GM04503 (cell line): ENCODE results near the gene CGB1.
"Not testable (repeated sequence)": the region's sequence is repeated elsewhere in the genome, so short reads cannot be mapped to it uniquely, and the experiment has no call there.

Experiments
- DNase-seq: peaks from one replicate; pipeline ENCODE4 v3.0.0-alpha.2; 2012; ENCODE audit warnings: low read depth

The CGB1 gene

DNA sequence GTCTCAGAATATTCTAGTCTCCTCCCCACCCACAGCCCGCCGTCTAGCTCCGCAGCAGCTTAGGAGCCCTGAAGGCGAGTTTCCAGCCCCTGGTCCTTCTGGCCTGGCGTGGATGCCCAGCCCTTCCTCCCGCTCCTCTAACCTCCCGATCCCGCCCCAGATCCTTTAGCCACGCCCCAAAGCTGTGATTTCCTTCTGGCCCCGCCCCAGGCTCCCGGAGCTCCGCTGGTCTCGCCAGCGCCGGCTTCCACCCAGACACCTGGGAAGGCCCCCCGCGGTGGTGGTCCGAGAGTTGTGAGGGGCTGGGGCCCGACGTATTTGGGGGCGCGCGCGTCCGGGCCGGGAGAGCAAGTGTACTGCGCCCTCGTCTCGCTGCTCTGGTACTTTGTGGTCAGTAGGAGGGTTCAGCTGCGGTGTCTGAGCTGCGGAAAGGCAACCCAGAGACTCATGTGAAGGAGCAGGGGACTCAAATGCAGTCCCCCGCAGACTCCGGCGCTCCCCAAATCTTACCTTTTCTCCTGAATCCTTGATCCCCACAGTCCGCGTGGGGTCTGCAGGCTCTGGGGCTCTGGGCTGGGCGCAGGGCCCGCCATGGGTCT is 21.0 kb upstream of the CGB1 start, which contains the start of gene CGB7:
TSS of gene CGB7 (minus strand) at position 114 of the 599 bp plus-strand sequence. CDS start 2,374 bp downstream, outside the sequence.
- no peak for DNase-seq

- not testable (repeated sequence) for DNase-seq
These were observed 20.4 kb upstream of the CGB1 start for GRCh38 chr19:49056902-49057596.

DNA sequence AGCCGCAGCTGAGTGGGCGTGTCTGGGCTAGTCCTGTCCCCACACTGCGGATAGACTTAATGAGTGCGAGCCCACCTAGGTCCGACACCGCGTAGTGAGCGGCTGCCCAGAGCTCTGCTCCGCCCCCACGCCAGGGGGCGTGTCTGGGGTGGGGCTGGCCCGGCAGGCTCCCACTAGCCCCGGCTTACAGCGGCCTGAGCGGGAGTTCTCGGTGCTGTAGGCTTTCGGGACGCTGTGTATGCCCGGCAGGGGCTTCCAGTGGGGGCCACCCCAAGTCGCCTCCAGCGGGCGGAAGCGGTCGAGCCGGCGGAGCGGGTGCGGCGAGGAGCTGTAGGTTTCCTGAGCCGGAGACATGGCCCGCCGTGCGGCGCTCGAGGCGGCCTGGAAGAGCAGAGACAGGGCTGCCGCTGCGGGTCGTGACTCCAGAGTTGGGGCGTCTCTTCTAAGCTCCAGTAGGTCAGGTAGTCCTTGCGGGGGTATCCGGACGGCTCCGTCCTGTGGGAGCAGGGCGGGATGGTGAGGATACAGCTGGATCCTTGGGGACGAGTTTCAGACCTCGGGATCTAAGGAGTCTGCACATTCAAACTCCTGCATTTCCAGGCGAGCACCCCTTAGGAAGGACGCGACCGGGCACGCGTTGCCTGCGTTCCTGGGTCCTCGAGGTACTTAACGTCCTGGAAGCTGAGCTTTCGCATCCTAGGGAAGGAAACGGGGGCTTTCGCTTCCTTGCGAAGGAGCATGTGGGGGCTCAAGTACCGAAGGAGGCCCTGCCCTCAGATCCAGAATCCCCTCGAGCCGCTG is 19.6 kb upstream of the CGB1 start:
- DNase-seq: no peak

GRCh38 chr19:49050376-49051033 is 13.8 kb upstream of the CGB1 start:
- peak; percentile 21 for DNase-seq

DNA sequence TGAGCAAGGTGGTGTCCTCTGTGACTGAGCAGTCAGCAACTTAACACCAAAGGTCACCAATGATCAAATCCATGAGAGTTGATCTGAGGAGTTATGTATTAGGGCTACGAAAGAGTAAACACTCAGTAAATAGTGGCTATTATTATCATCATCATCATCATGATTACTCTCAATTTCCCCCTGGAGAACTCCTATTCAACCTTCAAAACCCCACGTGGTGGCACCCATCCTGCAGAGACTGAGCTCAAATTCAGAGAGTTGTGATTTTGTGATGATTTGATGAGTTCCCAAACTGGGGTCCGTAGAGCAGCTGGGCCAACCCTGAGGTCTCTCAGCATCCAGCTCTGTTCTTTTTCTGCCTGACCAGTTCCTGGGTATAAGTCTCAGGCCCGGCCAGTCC is 13.1 kb upstream of the CGB1 start:
- DNase-seq: not testable (repeated sequence)

DNA sequence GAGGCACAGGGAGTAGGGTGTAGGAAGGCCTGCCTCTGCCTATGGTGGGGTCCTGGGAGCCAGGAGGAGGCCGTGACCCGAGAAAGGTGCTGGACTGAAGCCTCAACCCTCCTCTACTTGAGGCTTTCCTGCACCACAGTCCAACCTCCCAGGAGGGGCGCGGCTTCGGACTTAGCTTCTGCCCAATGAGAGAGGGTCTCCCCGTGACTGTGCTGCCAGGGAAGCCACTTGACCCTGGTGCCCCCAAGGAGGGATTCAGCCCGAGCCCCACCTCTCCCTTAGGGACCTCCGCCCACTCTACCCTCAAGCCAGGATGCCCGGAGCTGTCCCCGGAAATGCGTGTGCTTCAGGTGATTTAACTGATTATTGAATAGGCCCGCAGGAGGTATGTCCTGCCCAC is 12.3 kb upstream of the CGB1 start, which contains the start of gene CGB8:
TSS of gene CGB8 (minus strand) at position 101 of the 400 bp plus-strand sequence. CDS start 372 bp downstream, outside the sequence.
- DNase-seq: not testable (repeated sequence)

DNA sequence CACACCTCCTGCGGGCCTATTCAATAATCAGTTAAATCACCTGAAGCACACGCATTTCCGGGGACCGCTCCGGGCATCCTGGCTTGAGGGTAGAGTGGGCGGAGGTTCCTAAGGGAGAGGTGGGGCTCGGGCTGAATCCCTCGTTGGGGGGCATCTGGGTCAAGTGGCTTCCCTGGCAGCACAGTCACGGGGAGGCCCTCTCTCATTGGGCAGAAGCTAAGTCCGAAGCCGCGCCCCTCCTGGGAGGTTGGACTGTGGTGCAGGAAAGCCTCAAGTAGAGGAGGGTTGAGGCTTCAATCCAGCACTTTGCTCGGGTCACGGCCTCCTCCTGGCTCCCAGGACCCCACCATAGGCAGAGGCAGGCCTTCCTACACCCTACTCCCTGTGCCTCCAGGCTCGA is 6.9 kb upstream of the CGB1 start, which contains the start of gene CGB5:
TSS of gene CGB5 (plus strand) at position 301 of the 400 bp plus-strand sequence. CDS start 362 bp downstream, outside the sequence.
- DNase-seq: not testable (repeated sequence)

- DNase-seq: not testable (repeated sequence)
These were observed 6.0 kb upstream of the CGB1 start for GRCh38 chr19:49042666-49043065.

DNA sequence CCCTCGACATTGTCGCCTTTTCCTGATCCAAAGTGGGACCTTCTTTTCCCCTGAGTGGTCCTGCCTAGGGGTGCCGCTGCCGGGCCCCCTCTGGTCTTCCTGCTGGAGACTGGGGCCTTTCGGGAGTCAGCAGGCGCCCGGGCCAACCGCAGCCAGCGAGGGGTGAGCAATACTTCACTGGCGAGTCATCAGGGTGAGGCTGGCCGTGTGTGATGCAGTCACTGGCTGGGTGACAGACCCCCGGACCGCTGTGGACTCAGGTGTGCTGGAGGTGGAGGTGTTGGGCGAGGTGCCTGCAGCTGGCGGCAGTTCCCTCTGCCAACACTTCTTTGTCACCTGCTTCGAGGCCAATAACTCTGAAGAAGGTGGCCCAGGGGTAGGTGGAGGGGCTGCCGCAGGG is 5.5 kb upstream of the CGB1 start:
- DNase-seq: no peak

DNA sequence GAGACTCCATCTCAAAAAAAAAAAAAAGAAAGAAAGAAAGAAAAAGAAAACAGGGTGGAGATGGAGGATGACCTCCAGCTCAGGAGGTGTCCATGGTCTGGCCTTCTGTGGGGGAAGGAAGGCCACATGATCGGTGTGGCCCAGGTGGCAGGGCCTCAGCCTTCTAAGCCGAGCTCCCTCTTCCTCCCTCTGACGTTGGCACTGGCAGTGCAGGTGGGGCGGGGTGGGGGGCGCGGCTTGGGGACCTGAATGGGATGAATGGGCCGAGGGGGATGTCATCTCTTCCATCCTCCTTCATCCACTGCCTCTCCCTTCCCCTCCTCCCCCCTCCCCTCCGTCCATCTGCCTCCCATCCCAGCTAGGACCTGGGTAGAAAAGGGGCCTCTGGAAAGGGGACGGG is 3.0 kb upstream of the CGB1 start:
- not testable (repeated sequence) for DNase-seq

DNA sequence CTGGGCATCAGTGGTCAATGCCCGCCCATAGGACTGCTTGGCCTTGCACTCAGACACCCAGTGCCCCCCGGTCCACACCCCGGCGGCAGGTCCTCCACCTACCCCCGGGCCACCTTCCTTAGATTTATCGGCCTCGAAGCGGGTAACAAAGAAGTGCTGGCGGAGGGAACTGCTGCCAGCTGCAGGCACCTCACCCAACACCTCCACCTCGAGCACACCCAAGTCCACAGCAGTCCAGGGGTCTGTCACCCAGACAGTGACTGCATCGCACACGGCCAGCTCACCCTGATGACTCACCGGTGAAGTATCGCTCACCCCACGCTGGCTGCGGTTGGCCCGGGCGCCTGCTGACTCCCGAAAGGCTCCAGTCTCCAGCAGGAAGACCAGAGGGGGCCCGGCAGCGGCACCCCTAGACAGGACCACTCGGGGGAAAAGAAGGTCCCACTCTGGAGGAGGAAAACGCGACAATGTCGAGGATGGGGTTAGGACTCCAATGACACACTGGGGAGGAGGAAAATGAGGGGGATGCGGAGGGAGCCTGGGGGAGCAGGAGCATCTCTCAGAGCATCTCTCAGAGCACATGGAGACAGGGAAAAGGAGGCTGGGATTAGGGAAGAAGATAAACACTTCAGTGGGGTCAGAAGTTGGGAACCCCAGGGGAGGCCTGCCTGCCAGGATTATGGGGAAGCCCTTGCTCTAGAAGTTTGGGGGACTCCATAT is 2.0 kb upstream of the CGB1 start:
- not testable (repeated sequence) for DNase-seq

DNA sequence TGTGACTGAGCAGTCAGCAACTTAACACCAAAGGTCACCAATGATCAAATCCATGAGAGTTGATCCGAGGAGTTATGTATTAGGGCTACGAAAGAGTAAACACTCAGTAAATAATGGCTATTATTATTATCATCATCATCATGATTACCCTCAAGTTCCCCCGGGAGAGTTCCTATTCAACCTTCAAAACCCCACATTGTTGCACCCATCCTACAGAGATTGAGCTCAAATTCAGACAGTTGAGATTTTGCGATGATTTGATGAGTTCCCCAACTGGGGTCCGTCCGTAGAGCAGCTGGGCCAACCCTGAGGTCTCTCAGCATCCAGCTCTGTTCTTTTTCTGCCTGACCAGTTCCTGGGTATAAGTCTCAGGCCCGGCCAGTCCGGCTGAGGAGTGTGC is 1.4 kb upstream of the CGB1 start:
- not testable (repeated sequence) for DNase-seq

DNA sequence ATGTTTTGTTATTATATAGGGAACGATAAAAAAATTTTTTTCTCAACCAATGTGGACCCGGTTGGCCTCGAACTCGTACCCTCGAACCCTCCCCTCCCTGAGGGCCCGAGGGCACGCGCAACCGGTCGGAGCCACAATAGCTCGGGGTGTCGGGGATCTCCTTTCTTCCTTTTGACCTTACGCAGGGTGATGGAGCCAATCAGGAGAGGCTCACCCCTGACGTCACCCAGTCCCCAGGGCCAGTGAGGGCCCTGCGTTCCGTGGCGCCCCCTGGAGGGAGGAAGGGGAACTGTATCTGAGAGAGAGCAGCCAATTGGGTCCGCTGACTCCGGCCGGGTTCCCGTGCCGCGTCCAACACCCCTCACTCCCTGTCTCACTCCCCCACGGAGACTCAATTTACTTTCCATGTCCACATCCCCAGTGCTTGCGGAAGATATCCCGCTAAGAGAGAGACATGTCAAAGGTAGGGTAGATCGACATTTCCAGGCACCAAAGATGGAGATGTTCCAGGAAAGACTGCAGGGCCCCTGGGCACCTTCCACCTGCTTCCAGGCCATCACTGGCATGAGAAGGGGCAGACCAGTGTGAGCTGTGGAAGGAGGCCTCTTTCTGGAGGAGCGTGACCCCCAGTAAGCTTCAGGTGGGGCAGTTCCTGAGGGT is 4.9 kb downstream of the CGB1 start, which contains the start of gene CGB2:
TSS of gene CGB2 (plus strand) at position 249 of the 660 bp plus-strand sequence. CDS start at position 455, 206 bp downstream.
- not testable (repeated sequence) for DNase-seq

- DNase-seq: not testable (repeated sequence)
These were observed 6.4 kb downstream of the CGB1 start for GRCh38 chr19:49030323-49030722.

DNA sequence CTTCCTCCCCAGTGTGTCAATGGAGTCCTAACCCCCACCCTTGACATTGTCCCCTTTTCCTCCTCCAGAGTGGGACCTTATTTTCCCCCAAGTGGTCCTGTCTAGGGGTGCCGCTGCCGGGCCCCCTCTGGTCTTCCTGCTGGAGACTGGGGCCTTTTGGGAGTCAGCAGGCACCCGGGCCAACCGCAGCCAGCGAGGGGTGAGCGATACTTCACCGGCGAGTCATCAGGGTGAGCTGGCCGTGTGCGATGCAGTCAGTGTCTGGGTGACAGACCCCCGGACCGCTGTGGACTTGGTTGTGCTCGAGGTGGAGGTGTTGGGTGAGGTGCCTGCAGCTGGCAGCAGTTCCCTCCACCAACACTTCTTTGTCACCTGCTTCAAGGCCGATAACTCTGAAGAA is 6.9 kb downstream of the CGB1 start:
- DNase-seq: not testable (repeated sequence)

DNA sequence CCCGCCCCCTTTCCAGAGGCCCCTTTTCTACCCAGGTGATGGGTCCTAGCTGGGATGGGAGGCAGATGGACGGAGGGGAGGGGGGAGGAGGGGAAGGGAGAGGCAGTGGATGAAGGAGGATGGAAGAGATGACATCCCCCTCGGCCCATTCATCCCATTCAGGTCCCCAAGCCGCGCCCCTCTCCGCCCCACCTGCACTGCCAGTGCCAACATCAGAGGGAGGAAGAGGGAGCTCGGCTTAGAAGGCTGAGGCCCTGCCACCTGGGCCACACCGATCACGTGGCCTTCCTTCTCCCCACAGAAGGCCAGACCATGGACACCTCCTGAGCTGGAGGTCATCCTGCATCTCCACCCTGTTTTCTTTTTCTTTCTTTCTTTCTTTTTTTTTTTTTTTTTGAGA is 8.0 kb downstream of the CGB1 start:
- DNase-seq: not testable (repeated sequence)

DNA sequence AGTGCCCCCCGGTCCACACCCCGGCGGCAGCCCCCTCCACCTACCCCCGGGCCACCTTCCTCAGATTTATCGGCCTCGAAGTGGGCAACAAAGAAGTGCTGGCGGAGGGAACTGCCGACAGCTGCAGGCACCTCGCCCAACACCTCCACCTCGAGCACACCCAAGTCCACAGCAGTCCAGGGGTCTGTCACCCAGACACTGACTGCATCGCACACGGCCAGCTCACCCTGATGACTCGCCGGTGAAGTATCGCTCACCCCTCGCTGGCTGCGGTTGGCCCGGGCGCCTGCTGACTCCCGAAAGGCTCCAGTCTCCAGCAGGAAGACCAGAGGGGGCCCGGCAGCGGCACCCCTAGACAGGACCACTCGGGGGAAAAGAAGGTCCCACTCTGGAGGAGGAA is 11.1 kb downstream of the CGB1 start:
- not testable (repeated sequence) for DNase-seq

DNA sequence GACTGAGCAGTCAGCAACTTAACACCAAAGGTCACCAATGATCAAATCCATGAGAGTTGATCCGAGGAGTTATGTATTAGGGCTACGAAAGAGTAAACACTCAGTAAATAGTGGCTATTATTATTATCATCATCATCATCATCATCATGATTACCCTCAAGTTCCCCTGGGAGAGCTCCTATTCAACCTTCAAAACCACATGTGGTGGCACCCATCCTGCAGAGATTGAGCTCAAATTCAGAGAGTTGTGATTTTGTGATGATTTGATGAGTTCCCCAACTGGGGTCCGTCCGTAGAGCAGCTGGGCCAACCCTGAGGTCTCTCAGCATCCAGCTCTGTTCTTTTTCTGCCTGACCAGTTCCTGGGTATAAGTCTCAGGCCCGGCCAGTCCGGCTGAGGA is 11.6 kb downstream of the CGB1 start:
- not testable (repeated sequence) for DNase-seq

- not testable (repeated sequence) for DNase-seq
These were observed 12.5 kb downstream of the CGB1 start, which contains the start of gene CGB3 for GRCh38 chr19:49024233-49024632. Gene CGB3 (minus strand): TSS chr19:49024333. CDS start chr19:49023971, 362 bp downstream.

DNA sequence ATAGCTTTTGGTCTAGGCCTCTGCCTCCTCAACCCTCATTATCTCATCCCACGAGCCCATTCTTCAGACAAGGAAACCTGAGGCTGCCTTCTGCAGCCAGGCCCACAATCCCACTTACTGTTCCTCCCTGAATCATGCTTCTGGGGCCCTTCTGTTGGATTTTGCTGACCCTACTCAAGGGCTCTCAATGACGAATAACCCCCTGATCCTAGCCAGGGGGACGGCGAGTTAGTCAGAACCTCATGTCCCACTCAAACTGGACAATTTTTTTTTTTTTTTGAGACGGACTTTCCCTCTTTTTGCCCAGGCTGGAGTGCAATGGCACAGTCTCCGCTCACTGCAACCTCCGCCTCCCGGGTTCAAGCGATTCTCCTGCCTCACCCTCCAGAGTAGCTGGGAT is 14.6 kb downstream of the CGB1 start:
- DNase-seq: no peak
